Stimulated activated CD8-positive, alpha-beta memory T cell treated with anti-CD3 and anti-CD28 coated beads, Interleukin-15, amount 100 ng/mL, for 24 hours (primary cell): Measurements from ENCODE around the gene EME2.

Experiments
- DNase-seq: peaks from one replicate; pipeline ENCODE4 v3.0.0-alpha.2; 2020; ENCODE audit warnings: low read depth

EME2 gene

DNA sequence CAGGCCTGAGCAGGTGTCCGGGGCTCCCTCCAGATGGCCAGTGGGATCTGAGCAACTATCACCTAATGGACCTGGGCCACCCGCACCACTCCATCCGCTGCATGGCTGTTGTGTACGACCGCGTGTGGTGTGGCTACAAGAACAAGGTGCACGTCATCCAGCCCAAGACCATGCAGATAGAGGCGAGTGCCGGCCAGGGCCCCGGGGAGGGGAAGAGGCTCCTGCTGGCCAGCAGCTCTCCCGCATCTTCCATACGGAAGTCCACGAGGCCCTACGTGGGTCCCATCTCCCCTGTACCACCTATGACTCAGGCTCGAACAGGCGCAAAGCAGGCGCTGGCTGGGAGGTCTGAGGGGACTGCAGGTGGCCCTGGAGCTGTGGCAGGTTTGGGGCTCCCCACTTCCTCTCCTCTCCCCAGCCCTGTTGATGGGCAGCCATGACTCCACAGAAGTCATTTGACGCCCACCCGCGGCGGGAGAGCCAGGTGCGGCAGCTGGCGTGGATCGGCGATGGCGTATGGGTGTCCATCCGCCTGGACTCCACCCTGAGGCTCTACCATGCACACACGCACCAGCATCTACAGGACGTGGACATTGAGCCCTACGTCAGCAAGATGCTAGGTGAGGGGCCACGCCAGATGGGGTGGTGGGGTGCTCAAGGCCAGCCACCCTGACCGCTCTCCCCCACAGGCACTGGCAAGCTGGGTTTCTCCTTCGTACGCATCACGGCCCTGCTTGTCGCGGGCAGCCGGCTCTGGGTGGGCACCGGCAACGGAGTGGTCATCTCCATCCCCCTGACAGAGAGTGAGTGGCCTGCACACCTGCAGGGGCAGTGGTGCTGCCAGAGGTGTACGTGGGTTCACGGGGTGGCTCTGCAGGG lies 5.3 kb upstream of the EME2 start:
- DNase-seq, result no peak

DNA sequence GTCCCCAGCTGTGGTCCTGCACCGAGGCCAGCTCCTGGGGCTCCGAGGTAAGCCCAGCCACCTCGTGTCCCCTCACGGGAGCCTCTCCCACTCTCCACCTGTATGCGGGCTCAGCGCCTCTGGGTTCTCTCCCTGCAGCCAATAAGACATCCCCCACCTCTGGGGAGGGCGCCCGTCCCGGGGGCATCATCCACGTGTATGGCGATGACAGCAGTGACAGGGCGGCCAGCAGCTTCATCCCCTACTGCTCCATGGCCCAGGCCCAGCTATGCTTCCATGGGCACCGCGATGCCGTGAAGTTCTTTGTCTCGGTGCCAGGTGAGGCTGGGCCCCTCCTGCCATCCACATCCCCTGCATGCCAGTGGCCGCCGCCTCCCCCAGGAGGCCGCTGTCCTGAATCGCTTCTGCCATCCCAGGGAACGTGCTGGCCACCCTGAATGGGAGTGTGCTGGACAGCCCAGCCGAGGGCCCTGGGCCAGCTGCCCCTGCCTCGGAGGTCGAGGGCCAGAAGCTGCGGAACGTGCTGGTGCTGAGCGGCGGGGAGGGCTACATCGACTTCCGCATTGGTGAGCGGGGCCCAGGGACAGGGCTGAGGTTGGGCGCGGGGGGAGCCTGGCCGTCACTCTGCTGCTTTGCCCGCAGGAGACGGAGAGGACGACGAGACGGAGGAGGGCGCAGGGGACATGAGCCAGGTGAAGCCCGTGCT lies 4.4 kb upstream of the EME2 start:
- no peak for DNase-seq

DNA sequence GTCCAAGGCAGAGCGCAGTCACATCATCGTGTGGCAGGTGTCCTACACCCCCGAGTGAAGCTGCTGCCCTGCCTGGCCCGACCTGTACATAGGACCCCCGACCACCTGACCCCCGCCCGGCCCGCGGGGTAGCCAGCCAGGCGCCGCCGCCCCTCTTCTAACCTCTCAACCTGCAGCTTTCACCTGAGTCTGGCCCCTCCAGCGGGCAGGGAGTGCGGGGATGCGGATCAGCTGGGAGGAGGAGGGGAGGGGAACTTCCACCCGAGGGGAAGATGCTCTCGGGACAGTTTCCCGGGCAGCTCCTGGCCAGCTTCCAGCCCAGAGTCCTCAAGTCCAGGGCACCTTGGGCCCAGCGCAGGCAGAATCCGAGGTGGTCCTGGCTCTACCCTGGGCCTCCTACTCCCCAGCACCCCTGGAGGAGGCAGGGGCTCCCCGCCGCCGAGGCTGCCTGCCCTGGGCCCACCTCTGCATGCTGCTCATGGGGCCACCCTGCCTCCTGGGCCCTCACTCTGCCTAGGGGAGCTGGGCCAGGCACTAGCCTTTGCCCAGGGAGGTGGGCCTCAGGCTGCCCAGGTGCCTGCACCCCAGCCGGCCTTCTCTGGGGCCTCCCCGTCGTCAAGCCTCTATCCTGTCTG lies 3.7 kb upstream of the EME2 start:
- no peak for DNase-seq

DNA sequence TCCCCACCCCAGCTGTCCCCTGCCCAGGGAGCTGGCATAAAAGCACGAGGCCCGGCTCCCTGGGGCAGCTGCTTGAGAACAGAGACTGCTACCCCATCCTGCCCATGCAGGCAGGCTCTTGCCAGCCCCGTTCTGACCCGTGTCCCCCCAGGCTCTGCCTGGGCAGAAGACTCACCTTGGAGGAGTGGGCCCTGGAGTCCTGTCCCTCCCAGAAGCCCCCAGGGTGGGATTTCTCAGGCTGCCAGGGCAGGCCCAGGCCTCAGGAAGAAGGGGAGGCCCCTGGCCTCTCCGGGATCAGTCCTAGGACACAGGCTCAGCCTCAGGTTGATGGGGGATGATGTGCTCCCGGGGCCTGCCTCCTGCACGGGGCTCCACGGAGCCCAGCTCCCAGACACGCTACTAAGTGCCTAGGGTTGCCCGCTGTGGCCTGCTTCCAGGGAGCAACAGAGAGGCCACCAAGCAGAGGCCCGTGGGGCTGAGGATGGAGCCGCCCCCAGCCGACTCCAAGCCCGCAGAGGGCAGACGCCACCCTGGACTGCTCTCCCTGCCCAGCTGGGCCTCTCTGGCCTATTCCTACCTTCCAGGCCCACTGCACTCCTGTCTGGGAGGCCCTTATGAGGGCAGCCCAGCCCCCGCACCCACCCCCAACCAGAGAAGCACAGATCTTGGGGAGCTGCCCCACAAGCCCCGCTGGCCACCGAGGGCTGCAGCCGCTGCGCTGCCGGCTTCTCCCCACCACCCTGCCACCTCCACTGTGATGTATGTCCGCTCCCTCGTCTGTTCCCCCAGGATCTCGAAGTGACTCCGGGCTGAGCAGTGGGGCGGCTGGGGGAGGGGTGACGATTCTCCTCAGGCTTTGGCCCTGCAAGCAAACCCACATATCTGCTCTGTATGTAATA lies 3.0 kb upstream of the EME2 start:
- DNase-seq, result no peak

DNA sequence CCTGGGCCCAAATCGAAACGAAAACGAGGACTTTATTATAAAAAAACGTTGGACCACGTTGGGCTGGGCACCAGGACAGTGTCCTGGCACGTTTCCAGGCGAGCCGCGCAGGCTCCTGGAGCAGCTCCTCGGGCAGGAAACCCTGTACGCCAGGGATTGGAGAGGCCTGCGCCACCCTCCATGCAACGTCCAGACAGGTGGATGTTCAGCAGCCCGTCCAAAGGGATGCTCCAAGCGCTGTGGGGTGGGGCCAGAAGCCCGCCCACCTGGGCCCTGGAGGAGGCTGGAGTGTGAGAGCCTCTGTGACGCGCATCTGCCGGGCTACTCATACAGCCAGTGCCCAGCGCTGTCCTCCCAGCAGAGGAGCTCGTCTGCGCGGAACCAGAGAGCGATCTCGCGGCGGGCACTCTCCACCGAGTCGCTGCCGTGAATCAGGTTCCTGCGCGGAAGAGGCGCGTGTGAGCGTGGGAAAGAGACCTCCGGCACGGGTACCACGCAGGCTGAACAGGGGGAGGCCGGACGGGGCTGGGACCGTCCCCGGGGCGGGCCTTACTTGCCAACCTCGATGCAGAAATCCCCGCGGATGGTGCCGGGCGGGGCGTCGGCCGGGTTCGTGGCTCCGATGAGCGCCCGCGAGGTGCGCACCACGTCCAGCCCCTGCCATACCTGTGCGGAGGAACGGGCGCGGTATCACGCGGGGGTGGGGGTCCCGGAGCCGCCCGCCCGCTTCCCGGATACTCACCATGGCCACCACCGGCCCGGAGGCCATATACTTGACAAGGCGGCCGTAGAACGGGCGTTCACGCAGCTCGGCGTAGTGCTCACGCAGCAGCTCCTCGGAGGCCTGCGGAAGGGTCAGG lies 2.1 kb upstream of the EME2 start:
- DNase-seq, result peak; percentile 28

DNA sequence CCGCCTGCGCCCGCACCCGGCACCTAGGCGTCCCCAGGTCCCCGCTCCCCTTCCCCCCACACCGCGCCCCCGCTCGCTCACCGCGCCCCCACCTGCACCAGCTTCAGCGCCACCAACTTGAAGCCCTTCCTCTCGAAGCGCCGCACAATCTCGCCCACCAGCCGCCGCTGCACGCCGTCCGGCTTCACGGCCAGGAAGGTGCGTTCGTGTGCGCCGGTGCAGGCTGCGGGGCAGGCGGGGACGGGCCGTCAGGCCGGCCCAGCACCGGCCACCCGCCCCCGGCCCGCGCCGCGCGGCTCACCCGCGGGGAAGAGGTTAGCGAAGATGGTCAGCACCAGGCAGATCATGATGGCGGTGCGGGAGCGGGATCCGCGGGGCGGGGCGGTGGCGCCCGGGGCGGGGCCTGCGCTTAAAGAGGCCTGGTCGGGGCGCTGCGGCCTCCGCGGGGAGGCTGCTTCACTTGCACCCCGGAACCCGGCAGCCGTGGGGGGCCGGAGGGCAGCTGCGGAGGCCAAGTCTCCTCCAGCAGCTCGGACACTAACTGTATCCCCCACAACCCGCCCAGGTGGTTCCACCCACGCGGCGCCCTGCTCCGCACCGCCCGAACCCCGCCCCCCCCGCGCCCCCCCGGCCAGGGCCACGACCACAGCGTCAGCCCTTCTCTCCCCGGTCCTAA lies 1.3 kb upstream of the EME2 start, which contains the start of gene NME3:
TSS of gene NME3 (minus strand) at position 356 of the 676 bp plus-strand sequence. CDS start at position 347, 9 bp downstream.
- peak; percentile 59 for DNase-seq

DNA sequence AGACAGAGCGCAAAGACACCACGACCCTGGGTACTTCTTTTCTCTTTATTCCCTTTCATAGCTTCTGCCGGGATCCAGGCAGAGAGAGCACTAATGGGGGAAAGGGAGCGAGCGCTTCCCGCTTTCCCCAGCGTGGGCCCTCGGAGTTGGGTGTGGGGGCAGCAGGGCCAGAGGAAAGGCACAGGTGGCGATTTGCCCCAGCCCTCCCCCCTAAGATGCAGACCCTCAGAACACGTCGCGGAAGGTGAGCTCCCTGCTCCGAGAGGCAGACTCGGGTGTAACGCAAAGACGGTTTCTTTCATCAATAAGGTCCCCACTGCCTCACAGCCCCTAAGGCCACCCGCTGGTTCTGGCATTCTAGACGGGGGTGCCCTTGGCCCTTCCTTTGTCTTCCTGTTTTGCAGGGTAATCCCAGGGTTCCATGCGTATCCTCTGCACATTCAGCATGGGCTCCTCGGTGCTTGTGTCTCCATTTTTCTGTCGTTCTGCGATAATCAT lies 697 bp upstream of the EME2 start:
- no peak for DNase-seq

DNA sequence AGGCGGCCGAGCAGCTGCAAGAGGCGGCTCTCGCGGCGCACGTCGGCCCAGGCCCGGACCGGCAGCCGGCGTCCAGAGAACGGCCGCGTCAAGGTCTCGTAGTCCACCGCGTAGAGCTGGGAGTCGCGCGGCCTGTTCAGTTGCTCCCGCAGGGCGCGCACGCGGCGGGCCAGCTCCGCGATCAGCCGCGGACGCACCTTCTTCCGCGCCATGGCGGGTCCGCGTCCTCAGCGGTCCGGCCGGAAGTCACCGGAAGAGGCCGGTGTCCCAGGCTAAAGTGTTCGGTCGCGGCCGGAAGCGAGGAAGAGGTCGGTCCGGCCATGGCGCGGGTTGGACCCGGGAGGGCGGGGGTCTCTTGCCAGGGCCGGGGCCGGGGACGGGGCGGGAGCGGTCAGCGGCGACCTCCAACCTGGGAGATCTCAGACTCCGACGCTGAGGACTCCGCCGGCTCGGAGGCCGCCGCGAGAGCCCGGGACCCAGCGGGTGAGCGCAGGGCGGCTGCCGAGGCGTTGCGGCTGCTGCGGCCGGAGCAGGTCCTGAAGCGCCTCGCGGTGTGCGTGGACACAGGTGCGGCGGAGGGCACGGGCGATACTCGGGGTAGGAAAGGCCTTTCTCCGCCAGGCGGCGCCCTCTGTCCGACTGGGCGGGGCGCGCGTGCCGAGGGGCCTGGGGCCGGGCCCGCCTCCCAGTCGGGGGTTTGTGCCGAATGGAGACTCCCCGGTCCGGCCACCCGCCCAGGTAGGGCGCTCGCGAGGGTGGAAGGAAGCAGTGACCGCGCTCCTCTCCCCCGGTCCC lies 495 bp downstream of the EME2 start, which contains the start of gene MRPS34:
TSS of gene MRPS34 (minus strand) at position 227 of the 795 bp plus-strand sequence. CDS start at position 212, 15 bp downstream.
- DNase-seq, result peak; percentile 66

DNA sequence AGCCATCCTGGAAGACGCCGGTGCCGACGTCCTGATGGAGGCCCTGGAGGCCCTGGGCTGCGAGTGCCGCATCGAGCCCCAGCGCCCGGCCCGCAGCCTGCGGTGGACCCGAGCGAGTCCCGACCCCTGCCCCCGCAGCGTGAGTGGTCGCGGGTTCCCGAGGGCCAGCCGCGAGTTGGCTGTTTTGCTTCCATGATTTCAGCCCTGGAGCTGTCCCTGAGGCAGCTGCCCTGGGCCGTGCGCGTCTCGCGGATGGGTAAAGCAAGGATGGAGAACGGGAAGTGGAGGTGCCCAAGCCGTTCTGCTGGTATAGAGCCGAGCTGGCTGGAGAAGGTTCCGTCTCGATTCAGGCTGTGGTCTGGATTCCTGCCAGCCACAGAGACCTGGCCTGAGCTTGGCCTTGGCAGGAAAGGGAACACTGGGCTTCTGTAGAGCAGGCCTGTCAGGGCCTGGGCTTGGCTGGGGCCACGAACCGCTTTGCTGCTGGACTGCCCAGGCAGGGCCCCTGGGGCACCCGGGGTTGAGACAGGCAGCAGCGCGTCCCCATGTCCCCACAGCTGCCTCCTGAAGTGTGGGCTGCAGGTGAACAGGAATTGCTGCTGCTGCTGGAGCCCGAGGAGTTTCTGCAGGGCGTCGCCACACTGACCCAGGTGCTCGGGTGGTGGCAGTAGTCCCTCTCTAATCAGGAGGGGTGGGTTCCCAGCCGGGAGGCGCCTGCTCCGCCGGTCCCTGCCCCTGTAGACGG lies 1.3 kb downstream of the EME2 start:
- no peak for DNase-seq

DNA sequence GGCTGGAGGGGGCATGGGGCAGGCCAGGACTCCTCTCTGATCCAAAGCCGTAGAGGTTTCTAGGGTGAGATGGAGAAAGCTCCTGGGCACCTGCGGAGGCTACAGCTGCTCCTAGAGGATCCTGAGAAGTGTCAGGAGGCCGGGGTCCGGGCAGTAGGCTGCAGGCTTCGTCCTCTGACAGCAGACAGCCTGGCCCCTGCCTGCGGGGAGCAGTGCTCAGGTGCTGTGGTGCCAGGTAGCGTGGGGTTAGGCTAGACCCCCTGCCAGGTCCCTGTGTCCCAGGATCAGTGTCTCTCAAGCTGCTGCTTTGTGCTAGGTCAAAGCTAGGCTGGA lies 1.8 kb downstream of the EME2 start:
- DNase-seq, result no peak

DNA sequence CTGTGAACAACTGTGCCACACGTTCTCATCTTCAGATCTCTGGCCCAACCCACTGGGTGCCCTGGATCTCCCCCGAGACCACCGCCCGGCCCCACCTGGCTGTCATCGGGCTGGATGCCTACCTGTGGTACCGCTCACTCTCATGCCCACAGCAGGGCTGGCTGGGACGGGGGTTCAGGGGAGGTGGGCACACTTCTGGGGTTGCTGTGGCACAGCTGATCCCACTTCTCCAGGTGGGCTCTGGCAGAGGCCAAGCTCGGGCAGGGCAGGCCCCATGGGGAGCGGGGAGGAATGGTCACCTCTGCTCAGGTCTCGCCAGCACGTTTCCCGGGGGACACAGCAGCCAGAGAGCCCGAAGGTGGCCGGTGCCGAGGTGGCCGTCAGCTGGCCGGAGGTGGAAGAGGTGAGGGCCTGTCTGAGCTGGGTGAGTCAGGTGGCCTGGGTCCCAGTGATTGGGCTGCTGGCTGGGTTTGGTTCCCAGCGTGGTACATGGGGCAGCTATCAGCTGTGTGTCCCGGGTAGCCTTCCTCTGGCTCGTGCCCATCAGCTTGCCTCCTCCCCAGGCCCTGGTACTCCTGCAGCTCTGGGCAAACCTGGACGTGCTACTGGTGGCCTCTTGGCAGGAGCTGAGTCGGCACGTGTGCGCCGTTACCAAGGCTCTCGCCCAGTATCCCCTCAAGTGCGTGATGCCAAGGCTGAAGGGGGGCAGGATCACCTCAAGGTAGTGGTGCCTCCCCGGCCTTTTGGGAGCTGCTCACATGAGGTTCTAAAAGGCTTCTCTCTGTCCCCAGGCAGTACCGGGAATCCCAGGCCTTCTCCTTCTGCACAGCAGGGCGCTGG lies 2.6 kb downstream of the EME2 start:
- no peak for DNase-seq

DNA sequence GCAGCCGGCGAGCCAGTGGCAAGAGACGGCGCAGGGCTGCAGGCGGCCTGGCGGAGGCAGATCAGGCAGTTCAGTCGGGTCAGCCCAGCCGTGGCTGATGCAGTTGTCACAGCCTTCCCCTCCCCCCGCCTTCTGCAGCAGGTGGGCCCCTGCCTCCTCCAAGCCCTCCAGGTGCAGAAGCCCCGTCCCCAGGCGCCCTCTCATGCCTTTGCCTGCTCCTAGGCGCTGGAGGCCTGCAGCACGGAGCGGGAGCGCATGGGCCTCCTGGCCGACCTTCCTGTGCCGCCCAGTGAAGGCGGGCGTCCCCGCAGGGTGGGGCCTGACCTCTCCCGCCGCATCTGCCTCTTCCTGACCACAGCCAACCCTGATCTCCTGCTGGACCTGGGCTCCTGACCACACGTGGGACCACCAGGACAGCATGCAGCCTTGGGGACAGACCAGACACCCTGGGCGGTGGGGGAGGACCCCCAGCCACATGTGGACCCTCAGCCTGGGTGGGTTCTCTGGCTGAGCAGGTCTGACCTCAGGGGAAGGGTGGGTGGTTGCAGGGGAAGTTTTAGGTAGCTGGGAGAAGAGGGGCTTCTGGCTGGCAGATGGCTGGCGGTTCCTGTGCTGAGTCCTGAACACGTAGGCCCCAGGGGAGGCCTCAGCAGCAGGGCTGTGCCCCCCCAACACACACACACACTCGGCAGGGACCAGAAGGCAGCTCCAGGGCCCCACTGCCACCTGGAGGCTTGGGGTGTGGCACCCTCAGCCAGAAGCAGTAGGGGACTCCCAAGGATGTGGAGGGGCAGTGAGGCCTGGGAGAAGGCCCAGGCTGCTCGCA lies 3.4 kb downstream of the EME2 start:
- DNase-seq, result no peak

DNA sequence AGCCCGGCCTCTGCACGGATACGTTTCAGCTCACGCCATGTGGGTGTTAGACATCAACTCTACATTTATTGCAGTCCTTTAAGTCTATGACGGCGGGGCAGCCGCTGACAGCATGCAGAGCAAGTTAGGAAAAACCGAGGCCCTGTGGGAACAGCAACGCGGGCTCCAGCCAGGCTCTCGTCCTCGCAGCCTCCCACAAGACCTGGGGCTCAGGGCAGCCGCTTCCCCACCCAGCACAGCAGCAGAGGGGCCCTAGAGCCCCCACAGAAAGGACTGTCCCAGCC lies 4.0 kb downstream of the EME2 start:
- no peak for DNase-seq

DNA sequence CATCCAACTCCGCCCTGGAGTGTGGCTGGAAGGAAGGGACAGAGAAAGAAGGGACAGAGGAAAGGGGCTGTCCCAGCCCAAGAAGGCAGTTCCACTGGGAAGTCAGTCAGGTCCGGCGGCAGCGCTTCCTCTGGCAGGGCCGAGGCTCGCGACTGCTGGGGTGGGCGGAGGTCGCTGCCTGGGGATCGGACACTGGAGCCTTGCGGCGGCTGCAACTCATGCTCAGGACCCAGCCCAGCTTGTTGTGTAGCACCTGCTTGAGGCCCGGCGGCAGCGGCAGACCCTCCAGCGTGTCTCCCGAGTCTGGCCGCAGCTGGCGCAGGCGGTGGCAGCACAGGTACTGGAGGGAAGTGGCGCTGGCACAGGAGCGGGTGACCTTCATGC lies 4.4 kb downstream of the EME2 start:
- no peak for DNase-seq

DNA sequence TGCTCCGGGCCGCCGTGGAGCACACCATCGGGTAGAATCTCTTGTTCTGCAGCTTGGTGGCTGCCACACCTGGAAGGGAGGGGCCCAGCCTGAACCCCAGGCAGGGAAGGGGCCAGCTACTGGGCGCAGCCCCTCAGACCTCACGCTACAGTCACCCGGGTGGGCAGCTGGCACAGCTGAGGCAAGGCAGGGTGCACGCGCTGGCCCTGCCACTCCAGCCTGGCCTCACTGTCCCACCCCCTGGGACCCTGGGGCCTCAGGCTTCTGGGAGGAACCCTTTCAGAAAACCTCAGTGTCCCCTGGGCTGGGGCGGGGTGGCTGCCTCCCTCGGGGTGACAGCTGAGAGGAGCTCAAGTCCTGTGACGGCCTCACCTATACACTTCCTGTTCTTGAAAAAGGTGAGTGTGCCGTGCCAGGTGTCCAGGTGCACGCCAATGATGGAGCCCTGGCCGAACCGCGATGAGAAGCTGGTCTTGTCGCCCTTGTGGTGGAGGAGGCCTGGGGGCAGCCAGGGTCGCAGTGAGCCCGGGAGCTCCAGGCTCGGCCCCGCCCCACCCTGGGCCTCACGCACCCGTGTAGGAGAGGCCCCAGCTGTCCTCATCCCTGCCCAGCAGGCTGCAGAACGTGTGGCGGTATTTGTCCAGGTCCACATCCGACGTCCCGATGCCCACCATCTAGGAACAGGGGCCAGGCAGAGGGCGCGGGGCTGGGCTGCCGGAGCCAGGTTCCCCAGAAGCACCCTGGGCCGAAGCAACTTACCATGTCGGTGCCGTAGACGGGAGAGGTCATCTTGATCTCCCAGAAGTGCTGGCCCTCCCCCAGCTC lies 5.0 kb downstream of the EME2 start:
- no peak for DNase-seq
